Measurements from ENCODE around the gene GAN.
A peak's percentile ranks its signal among the peaks of the same experiment; 100 is the strongest.

The GAN gene, protein sequence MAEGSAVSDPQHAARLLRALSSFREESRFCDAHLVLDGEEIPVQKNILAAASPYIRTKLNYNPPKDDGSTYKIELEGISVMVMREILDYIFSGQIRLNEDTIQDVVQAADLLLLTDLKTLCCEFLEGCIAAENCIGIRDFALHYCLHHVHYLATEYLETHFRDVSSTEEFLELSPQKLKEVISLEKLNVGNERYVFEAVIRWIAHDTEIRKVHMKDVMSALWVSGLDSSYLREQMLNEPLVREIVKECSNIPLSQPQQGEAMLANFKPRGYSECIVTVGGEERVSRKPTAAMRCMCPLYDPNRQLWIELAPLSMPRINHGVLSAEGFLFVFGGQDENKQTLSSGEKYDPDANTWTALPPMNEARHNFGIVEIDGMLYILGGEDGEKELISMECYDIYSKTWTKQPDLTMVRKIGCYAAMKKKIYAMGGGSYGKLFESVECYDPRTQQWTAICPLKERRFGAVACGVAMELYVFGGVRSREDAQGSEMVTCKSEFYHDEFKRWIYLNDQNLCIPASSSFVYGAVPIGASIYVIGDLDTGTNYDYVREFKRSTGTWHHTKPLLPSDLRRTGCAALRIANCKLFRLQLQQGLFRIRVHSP

DNA sequence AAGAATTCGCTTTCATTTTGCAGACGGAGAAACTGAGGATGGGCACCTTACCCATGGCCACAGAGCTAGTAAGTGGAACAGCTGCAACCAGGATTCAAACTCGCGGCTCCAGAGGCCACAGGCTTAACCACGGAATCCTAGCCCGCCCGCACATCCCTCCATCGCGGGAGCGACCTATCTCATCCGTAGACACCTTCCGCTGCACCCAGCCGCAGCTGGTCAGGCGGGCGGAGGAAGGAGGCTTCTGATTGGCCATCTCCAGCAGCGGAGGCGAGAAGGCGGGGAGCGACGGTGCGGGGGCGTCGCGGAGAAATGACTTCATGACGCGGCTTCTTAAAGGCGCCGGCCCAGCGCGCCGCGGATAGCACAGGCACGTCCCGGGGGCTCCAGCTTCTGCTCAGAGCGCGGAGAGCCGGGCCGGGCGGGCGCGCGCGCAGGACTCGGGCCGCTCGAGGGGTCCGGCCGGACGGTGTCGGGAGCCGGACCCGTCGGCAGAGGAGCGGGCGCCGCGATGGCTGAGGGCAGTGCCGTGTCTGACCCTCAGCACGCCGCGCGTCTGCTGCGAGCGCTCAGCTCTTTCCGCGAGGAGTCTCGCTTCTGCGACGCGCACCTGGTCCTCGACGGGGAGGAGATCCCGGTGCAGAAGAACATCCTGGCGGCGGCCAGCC lies at the start of gene GAN:
GAN (plus strand) TSS at position 360 of the 668 bp plus-strand sequence; CDS start at position 512, 152 bp downstream.
- peak; percentile 95 for DNase-seq (ENCODE audit: low read depth)

DNA sequence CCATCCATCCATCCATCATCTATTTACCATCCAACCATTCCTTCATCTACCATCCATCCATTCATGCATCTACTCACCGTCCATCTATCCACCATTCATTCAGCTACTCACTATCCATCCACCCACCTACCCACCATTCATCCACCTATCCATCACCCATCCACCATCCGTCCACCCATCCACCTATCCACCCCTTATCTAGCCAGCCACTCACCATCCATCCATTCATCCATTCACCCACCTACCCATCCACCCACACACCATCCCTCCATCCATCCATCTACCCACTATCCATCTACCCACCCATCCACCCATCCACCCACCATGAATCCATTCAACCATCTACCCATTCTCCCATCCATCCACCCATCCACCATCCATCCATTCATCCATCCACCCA lies 49.7 kb upstream of the GAN start:
- TF ChIP-seq, protein P1, sequence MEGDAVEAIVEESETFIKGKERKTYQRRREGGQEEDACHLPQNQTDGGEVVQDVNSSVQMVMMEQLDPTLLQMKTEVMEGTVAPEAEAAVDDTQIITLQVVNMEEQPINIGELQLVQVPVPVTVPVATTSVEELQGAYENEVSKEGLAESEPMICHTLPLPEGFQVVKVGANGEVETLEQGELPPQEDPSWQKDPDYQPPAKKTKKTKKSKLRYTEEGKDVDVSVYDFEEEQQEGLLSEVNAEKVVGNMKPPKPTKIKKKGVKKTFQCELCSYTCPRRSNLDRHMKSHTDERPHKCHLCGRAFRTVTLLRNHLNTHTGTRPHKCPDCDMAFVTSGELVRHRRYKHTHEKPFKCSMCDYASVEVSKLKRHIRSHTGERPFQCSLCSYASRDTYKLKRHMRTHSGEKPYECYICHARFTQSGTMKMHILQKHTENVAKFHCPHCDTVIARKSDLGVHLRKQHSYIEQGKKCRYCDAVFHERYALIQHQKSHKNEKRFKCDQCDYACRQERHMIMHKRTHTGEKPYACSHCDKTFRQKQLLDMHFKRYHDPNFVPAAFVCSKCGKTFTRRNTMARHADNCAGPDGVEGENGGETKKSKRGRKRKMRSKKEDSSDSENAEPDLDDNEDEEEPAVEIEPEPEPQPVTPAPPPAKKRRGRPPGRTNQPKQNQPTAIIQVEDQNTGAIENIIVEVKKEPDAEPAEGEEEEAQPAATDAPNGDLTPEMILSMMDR (conservative IDR thresholded peaks at IDR 0.05; ENCODE audit: low read length) = no peak
- no peak overlapping the region for H3K4me3 ChIP-seq (ENCODE audit: low read length)
- no peak for DNase-seq (ENCODE audit: low read depth)

More for the DNA sequence above, at the start of gene GAN:
- TF ChIP-seq, protein P1 (conservative IDR thresholded peaks at IDR 0.05; ENCODE audit: low read length) = no peak
- peak within 1 kb of the TSS; percentile 98 for H3K4me3 ChIP-seq (ENCODE audit: low read length)

DNA sequence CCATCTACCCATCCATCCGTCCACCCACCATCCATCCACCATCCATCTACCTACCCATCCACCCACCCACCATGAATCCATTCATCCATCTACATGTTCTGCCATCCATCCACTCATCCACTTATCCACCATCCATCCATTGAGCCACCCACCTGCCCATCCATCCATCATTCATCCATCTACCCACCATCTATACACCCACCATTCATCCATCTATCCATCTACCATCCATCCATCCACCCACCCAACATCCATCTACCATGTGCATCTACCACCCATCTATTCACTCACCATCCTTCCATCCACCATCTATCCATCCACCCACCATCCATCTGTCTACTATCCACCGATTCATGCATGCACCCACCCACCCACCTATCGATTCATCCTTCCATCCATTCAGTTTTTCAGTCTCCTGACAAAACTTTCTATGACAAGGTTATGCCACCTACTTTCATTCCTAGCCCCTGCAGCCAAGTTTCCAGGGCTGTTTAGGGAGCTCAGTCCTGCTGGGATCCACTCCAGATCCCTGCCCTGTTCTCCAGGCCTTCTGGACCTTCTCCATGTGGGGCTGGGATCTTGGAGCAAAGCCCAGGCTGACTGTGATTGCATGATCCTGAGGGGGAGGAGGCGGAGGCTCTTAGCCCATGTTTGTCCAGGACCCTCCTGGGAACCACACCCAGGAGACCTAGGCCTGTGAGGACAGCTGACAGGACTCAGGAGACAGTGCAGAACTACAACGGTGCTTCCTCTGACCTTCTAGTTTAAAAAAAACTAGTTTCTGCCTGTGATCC lies 48.9 kb upstream of the GAN start:
- no peak overlapping the region for H3K4me3 ChIP-seq (ENCODE audit: low read length)
- DNase-seq (ENCODE audit: low read depth) = peak; percentile 31
- TF ChIP-seq, protein P1 (conservative IDR thresholded peaks at IDR 0.05; ENCODE audit: low read length) = no peak

DNA sequence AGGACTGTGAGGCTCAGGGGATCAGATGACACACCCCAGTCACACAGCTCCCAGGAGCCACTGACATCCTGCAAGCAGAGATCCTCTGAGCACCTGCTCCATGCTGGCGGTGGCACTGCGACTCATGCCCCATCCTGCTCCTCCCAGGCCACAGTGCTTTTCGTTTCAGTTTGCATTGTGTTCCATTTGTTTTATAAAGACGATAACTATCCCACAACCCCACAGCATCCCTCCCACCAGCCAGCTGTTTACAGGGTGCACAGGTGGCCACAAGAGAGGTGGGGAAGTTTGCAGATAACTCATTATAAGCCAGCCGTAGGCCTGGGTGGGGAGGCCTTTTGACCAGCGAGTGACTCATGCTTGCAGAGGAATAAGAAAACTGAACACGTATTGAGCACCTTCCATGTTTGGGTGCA lies 48.1 kb upstream of the GAN start:
- DNase-seq (ENCODE audit: low read depth) = no peak
- TF ChIP-seq, protein P1 (conservative IDR thresholded peaks at IDR 0.05; ENCODE audit: low read length) = no peak
- no peak overlapping the region for H3K4me3 ChIP-seq (ENCODE audit: low read length)

DNA sequence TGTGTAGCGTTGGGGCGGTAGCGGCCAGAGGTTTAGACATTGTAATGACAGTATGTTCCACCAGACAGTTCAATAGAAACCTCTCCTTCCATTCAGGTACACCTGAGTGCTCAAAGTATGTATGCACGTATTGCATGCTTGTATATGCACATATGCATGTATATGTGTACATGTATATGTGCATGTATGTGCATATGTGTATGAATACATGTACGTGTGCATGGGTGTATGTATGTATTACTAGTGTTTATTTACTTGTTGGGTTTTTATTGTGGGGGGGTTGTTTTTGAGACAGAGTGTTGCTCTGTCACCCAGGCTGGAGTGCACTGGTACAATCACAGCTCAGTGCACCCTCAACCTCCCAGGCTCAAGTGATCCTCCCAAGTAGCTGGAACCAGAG lies 46.3 kb upstream of the GAN start:
- TF ChIP-seq, protein P1 (conservative IDR thresholded peaks at IDR 0.05; ENCODE audit: low read length) = no peak
- H3K4me3 ChIP-seq (ENCODE audit: low read length) = no peak overlapping the region
- DNase-seq (ENCODE audit: low read depth) = no peak

DNA sequence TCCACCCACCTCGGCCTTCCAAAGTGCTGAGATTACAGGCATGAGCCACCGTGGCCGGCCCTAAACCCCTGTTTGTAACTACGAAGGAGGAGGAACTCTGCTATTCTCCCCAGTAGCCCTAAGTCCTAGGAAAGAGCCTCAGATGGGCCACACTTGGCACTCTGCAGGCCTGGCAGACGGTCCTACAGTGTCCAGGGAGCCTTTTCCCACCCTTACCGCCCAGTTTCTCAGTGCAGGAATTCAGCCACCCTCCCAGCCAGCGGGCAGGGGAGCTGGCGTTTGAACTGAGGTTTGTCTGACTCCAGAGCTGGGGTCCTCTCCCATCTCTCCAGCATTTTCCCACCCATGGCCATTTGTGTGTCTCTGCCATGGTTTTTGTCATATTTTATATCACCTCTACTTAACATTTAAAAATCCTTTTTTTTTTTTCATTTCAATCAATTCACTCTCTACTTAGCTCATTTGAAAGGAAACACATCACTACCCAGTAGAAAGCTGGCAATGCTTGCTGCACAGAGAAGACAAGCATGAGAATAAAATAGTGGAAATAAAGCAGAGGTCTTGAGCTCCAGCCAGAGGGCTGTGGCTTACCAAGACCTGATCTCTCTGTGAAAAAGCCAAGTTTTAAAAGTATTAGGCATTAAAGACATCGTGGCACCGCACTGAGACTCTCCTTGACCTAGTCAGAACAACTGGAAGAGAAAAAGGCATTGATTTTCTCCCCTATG lies 41.4 kb upstream of the GAN start:
- TF ChIP-seq, protein P1 (conservative IDR thresholded peaks at IDR 0.05; ENCODE audit: low read length) = no peak
- H3K4me3 ChIP-seq (ENCODE audit: low read length) = no peak overlapping the region
- DNase-seq (ENCODE audit: low read depth) = no peak

All from AG10803 (cell line).